Activated CD4-positive, CD25-positive, alpha-beta regulatory T cell treated with anti-CD3 and anti-CD28 coated beads, Interleukin-2, amount 50 U/mL, for 24 hours (primary cell): Measurements from ENCODE around the gene PLXNA4.

Source experiments
- ATAC-seq, 2 donors: fragments of 150-1000 bp; cut with Tn5 transposase; one replicate each; pipeline ENCODE4 v1.10.0; 2021; ENCODE audit warnings: mild to moderate bottlenecking in 1 of 2, moderate library complexity in 1 of 2

Gene PLXNA4

GRCh38 chr7:132498319-132498718 is 78.0 kb downstream of the PLXNA4 start:
- no peak for ATAC-seq

- no peak for ATAC-seq
These were observed 79.2 kb downstream of the PLXNA4 start for GRCh38 chr7:132497098-132497497.

DNA sequence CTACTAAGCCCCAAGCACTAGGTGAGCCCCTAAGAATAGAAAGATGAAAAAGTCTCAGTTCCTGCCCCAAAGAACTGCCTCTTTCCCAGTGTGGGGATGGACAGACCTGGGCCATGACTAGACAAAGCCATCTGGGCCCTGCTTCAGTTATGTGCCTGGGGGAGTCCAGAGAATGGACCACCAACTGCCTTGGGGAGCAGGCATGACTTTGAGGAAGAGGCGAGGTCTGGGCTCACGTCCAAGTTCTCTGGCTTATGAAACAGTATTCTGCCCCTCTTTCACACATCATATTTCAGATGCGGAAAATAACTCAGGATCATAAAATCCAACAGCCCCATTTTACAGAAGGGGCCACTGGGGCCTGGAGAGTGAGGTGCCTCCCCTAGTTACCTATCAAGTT is 80.3 kb downstream of the PLXNA4 start:
- ATAC-seq: no peak

GRCh38 chr7:132494474-132494873 is 81.8 kb downstream of the PLXNA4 start:
- no peak for ATAC-seq

DNA sequence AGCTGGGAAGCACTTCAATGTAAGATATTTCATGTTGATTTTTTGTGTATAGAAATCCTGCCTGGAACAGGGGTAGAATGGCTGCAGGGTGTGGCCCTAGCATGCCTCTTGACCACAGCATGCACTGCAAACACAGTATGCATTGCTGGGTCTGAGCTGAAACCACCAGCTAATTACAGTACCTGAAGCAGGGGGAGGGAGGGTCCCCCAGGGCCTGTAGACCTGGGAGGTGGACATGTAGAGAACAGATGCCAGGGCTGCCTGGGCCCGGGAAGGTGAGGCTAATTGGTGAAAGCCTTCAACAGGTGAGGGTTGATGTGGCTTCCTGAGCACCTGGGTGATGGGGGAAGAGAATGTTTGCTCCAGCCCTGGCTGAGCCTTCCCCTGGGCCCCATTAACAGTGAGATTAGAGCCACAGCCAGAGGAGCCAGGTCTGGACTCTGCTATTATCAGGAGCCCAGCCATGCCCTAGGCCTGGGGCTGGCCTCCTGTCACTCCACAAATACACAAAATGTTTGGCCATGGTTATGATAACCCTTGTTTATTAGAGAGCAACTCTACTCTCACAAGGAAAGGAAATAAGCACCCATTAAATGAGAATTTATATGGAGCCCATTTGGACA is 83.3 kb downstream of the PLXNA4 start:
- no peak for ATAC-seq

GRCh38 chr7:132491391-132491945 is 84.8 kb downstream of the PLXNA4 start:
- ATAC-seq: no peak

GRCh38 chr7:132490474-132490873 is 85.8 kb downstream of the PLXNA4 start:
- no peak for ATAC-seq

DNA sequence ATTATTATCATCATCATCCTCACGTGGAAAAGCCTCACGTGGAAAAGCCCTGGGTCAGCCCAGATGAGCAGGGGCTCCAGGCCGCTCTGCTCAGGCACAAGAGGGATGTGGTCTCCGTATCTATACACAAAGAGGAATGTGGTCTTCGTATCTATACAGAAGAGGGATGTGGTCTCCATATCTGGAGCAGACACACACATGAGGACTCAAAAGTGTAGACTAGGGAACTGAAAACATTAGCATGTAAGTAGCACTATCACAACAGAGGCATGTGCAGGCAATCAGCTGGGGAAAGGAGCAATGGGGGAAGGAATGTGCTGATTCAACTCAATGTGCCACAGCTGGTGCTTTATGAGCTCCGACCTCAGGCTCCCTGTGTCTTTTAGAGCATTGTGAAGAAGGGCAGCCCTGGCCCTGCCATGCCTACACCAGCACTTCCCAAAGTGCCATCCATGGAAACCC is 86.5 kb downstream of the PLXNA4 start:
- no peak for ATAC-seq

DNA sequence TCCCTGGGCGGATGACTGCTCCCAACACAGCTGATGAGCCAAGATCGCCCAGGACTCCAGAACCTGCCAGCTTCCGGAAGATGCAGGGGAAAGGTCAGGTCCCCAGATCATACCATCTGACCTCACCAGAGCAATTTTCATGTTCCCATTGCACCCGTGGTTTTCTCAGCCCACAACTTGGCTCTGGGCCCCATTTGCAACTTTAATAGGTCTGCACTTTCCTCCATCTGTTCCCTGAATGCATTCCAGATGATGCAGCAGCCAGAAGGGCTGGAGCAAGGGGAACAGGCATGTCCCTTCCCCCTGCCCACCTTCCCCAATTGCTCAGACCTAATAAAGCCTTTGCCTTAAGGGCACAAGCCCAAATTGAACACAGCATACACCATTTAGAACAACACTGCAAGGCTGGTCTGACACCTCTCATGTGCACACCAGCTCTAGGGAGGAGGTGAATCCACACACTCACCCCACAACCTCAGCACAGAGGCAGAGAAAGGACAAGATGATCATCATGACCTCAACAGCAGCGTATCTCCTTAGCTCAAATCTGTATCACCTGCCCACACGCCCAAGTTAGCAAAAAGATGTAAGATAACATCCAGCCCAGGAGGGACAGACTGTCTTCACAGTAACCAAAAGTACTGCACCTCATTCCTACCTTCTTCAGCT is 87.5 kb downstream of the PLXNA4 start:
- ATAC-seq: no peak

DNA sequence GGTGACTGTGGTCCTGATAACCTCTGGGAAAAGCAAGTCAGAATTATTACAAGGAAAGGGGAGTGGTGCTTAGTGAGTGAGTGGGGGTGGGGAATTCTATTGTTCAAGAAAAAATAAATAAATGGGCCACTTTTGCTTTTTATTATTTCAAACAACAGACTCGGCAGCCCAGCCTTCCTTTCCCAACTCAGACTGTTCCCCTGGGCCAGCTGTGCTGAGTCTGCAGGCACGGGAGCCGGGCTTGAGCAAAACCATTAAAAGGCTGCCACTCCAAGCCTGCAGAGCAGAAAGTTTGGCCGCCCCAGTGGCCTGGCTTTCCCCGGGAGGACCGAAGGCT is 90.0 kb downstream of the PLXNA4 start:
- ATAC-seq: no peak

DNA sequence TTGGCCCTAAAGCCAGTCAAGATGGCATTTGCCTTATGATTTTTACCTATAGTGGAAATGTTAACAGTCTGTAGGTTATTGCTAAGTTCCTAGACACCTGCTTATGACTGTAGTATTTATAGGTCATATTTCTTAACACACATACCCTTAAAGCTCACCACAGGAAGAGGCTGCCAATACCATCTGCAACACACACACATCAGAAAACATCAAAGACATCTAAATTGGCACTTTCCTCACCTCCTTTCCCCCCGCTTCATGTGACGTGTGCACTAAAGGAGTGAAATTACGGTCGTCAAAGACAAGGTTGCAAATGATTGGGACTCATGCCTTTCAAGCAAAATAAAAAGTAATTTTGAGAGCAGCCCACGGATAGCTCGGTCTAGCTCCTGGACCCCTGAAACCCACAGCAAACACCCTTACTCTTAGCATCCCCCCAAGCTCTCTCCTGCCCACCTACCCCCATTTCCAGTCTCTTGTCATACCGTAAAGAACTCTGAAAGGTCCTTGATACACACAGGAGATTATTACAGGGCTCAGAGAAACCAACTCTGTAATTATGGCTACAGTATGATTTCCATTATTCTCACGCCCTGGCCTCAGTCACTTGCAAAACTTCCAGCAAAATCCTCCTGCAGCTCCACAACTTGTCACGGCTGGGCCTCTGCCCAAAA is 90.5 kb downstream of the PLXNA4 start:
- ATAC-seq: peak in 1 of 2 donors; percentile 33

GRCh38 chr7:132485136-132485535 is 91.1 kb downstream of the PLXNA4 start:
- no peak for ATAC-seq

- no peak for ATAC-seq
These were observed 93.4 kb downstream of the PLXNA4 start for GRCh38 chr7:132482866-132483265.

DNA sequence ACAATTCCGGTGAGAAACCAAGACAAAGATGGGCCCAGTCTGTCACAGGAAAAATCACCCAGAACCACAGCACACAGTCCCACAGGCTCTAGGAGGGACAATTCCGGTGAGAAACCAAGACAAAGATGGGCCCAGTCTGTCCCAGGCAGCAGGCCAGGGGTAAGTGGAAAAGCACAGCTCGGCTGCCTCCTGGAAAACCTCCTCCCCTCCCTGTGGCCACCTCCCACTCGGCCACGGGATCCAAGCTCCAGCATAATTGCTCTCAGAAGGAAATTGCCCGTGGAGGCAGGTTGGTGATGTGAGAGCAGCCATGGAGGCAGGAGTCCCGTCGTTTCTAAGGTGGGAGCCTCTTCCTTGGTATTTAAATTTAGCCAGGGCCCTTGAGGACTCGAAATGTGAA is 95.7 kb downstream of the PLXNA4 start:
- no peak for ATAC-seq

DNA sequence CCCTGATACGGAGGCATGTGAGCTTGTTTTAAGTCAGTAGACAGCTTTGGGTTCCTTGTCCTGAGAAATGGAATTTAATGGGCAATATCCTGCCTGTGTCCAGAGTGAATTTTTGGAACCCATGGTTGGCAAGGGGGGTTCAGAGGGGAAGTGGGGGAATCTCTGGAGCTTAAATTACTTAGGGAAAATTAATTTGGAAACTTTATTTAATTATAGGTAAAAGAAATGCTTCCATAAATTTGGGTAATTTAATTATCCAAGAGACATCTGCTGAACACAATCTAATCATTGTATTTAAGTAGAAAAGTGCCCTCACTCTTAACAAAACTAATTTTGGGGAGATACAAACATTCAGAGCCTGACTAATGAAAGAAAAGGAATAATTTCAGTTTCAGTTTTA is 99.7 kb downstream of the PLXNA4 start:
- no peak for ATAC-seq

- no peak for ATAC-seq
These were observed 100.6 kb downstream of the PLXNA4 start for GRCh38 chr7:132475669-132476116.

DNA sequence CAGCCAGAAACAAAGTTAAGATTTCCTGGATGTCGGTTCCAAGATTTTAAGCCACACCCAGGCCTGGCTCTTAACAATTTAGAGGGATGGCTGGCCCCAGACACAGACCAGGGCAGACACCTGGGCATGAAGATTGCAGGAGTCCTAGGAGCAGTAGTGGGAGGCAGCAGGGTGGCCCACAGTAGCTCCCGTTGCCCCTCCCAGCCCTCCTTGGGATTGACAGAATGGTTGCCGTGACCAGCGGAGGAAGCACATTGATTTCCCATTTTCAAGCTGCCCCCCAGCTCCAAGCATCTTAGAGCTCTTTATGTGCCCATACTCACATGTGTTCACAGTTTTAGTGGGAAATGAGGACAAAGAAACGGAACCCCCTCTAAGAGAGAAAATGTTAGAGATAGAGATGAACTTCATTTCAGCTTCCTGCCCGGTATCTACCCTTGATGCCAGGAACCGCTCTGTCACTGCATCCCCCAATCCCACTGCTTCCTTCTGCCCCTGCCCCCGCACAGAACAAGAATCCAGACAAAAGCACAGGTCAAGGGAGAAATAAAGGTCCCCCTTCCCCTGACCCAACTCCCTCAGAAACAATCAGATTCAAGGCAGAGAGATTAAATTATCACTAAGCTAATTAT is 101.1 kb downstream of the PLXNA4 start:
- no peak for ATAC-seq

DNA sequence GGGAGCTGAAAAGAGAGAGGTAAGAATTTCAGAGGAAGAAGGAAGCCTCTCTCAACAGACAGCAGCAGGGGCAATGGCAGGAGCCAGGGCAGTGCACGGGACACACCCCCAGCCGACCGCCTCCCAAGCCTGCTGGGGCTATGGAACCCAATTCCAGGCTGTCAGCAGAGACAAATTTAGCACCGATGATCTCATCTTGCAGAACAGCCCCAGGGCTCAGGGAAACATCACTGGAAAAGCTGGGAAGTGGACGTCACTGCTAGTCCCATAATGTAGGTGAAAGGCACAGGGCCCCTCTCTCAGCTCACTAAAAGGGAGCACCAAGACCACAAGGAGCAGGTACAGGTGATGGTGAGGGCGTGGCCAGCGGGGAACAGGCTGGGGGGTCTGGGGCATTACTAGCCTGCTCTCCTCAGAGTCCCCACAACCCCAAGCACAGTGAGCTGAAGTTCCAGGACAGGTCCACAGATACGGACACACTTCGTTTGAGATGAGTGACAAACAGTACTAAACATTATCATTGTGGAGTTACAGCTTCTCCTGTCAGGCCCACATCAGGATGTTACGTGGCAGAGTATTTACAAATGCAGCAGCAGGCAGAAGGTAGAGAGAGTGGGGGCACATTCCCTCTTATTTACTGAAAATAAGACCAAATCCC is 103.7 kb downstream of the PLXNA4 start:
- no peak for ATAC-seq

- no peak for ATAC-seq
These were observed 104.8 kb downstream of the PLXNA4 start for GRCh38 chr7:132471515-132471914.

GRCh38 chr7:132469681-132470080 is 106.6 kb downstream of the PLXNA4 start:
- ATAC-seq: no peak

- ATAC-seq: no peak
These were observed 107.0 kb downstream of the PLXNA4 start for GRCh38 chr7:132469264-132469663.

DNA sequence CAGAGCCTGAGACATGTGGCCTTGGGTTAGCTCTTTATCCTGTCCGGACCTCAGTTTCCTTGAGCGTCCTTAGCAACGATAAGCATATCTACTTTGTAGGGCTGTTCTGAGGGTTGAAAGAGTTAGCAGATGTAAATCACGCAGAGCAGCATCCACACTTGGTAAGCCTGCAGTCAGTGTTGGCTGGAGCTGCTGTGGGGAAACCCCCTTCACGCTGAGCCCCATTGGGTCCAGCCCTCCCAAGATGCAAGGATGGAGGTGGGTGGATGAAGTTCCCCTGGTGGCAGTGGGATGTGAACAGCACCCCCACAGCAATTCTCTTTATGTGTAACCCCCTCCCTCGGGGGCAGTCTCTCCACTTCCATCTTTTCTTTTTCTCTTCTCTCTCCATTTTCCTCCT is 109.9 kb downstream of the PLXNA4 start:
- no peak for ATAC-seq

- no peak for ATAC-seq
These were observed 110.8 kb downstream of the PLXNA4 start for GRCh38 chr7:132465516-132465915.
